HUES48 (cell line): Measurements from ENCODE around the gene RNF144A.

ENCODE experiments used
- H3K27ac ChIP-seq: one replicate; pipeline ENCODE4 v1.7.0; 2013; ENCODE audit warnings: low read depth, low read length, inconsistent platforms
- H3K27me3 ChIP-seq: 2 replicates; pipeline ENCODE4 v1.6.1; 2013; ENCODE audit warnings: mild to moderate bottlenecking, low read length; ENCODE audit not compliant: control insufficient read depth, insufficient read depth
- H3K36me3 ChIP-seq: 2 replicates; pipeline ENCODE4 v1.6.1; 2013; ENCODE audit warnings: low read length; ENCODE audit not compliant: control insufficient read depth, insufficient read depth
- H3K4me1 ChIP-seq: 2 replicates; pipeline ENCODE4 v1.6.1; 2013; ENCODE audit warnings: mild to moderate bottlenecking, low read length; ENCODE audit not compliant: control insufficient read depth, insufficient read depth
- H3K4me3 ChIP-seq: 2 replicates; pipeline ENCODE4 v1.5.1; 2013; ENCODE audit warnings: mild to moderate bottlenecking, low read depth, low read length
- H3K9ac ChIP-seq: 2 replicates; pipeline ENCODE4 v1.6.1; 2013; ENCODE audit warnings: mild to moderate bottlenecking, low read depth, low read length, moderate library complexity
- H3K9me3 ChIP-seq: 2 replicates; pipeline ENCODE4 v1.6.1; 2013; ENCODE audit warnings: low read length; ENCODE audit not compliant: control insufficient read depth, insufficient read depth

Gene RNF144A

DNA sequence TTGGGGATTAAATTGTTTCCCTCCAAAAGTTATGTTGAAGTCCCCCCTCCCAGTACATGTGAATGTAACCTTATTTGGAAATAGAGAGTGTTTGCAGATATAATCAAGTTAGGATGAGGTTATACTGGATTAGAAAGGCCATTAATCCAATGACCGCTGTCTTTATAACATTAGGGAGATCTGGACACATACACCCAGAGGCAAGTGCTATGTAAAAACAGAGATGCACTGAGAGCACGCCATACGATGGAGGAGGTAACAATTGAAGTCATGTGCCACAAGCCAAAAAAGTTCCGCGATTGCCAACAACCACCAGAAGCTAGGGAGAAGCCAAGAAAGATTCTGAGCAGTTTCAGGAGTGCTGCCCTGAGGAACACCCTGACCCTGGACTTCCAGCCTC, 153.3 kb downstream of the RNF144A start:
- Histone ChIP-seq H3K9me3 (no peaks in the 10 kb centered on the region), H3K4me1 (no peaks in the 10 kb centered on the region), H3K27me3 (no peaks in the 10 kb centered on the region), H3K4me3 (no peak overlapping the region), H3K36me3 (no peaks in the 10 kb centered on the region), H3K9ac (no peak overlapping the region), H3K27ac (no peak overlapping the region)

DNA sequence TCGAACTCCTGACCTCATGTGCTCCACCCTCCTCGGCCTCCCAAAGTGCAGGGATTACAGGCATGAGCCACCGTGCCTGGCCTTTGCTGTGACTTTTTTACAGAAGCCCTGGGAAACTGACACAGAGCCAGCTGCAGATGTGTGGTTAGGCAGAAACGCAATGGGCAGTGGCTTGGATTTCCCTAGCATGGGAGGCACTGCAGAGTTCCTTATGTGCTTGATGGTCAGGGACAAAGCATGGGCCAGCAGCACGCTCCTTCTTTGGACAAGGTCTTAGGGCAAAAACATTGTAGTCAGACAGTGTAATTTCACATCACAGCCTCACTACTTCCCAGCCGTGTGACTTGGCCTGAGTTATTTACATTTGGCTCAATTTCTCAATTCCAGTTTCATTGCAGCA, 153.9 kb downstream of the RNF144A start:
- Histone ChIP-seq H3K36me3 (no peaks in the 10 kb centered on the region), H3K4me3 (no peak overlapping the region), H3K9me3 (no peaks in the 10 kb centered on the region), H3K9ac (no peak overlapping the region), H3K27me3 (no peaks in the 10 kb centered on the region), H3K4me1 (no peaks in the 10 kb centered on the region), H3K27ac (no peak overlapping the region)

DNA sequence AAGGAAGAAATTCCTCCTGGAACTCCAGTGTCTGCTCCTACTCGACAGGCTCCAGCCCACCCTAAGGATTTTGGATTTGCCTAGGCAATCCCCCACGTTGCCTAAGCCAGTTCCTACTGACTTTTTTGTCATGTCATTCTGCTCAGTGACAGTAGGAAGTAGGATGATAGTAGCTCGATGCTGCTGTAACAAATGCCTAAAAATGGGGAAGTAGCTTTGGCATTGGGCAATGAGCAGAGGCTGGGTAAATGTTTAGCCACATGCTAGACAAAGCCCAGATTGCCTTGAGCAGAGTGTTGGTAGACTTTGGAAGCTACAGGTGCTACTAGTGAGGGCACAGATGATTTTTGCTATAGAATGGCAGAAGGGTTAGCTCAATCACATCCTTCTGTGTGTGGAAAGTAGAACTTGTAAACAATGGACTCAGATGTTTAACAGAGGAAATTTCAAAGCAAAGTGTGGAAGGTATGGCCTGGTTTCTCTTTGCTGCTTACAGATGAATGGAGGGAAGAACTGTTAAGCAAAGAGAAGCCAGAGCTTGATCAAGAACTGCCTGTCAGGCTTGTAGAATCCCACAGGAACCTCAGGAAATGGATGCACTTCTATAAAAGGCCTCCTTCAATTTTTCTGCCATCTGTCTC, 154.8 kb downstream of the RNF144A start:
- Histone ChIP-seq H3K27me3 (no peaks in the 10 kb centered on the region), H3K4me1 (no peaks in the 10 kb centered on the region), H3K27ac (no peak overlapping the region), H3K9ac (no peak overlapping the region), H3K9me3 (no peaks in the 10 kb centered on the region), H3K36me3 (no peaks in the 10 kb centered on the region), H3K4me3 (no peak overlapping the region)

GRCh38 chr2:7073901-7074300, 156.7 kb downstream of the RNF144A start:
- Histone ChIP-seq H3K4me1 (no peaks in the 10 kb centered on the region), H3K27me3 (no peaks in the 10 kb centered on the region), H3K27ac (no peak overlapping the region), H3K4me3 (no peak overlapping the region), H3K9ac (no peak overlapping the region), H3K9me3 (no peaks in the 10 kb centered on the region), H3K36me3 (no peaks in the 10 kb centered on the region)

DNA sequence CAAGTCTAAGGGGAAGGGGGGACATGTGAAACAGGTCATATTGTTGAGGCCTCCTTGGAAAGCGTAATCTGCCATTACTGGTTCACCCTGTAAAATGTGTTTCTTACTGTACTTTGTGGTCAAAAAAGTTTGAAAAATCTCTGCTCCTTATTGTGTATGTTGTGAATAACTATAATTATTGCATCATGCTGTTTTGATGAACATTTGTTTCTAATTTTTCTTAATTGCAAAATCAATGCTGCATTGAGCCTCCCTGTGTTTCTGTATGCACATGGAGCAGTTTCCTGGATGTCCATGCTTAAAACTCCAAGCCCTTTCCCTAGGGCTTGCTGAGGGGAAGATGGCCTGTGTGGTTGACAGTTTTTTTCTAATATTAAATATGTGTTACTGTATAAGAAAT, 158.6 kb downstream of the RNF144A start:
- no peaks in the 10 kb centered on the region for H3K36me3 ChIP-seq
- H3K27ac ChIP-seq = no peak overlapping the region
- H3K27me3 ChIP-seq = no peaks in the 10 kb centered on the region
- no peaks in the 10 kb centered on the region for H3K4me1 ChIP-seq
- no peak overlapping the region for H3K9ac ChIP-seq
- H3K9me3 ChIP-seq = no peaks in the 10 kb centered on the region
- no peak overlapping the region for H3K4me3 ChIP-seq

- Histone ChIP-seq H3K9me3 (no peaks in the 10 kb centered on the region), H3K4me1 (no peaks in the 10 kb centered on the region), H3K27me3 (no peaks in the 10 kb centered on the region), H3K36me3 (no peaks in the 10 kb centered on the region), H3K27ac (no peak overlapping the region), H3K9ac (no peak overlapping the region), H3K4me3 (no peak overlapping the region)
Observed at GRCh38 chr2:7077660-7078267, 160.6 kb downstream of the RNF144A start.

DNA sequence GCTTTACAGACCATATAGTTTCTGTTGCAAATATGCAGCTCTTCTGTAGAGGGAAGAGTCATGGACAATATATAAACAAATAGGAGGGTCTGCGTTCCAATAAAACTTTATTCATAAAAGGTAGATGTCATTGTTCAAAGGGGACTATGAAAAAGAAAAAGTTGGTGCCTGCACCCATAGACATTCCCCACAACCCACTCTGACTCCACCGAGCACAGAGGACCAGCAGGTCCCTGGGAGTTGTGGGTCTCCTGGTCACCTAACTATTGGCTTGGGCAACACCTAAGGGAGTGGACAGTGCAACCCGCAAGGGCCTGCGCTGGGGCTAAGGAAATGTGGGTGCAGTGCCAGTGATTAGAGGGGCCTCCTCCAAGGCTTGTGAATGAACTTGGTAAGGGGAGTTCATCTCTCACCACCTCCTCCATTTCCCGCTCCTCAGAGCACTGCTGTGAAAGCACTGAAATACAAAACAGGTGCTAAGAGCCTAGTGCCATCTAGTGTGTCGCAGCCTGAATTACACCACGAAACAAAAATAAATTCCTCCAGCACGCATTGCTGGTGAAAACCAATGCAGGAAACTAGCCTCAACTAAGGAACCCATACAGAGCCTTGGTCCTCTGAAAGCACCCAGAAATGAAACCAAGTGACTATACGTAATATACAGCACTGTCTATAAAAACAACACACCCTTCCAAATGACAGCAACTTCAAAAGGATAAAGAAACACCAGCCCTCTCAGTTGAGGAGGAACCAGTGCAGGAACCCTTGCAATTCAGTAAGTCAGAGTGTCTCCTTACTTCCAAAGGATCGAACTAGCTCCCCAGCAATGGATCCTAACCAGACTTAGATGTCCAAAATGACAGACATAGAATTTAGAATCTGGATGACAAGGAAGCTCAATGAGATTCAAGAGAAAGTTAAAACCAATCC, 166.6 kb downstream of the RNF144A start:
- no peaks in the 10 kb centered on the region for H3K4me1 ChIP-seq
- H3K9ac ChIP-seq = no peak overlapping the region
- H3K27ac ChIP-seq = no peak overlapping the region
- H3K4me3 ChIP-seq = no peak overlapping the region
- H3K27me3 ChIP-seq = no peaks in the 10 kb centered on the region
- no peaks in the 10 kb centered on the region for H3K9me3 ChIP-seq
- H3K36me3 ChIP-seq = no peaks in the 10 kb centered on the region

DNA sequence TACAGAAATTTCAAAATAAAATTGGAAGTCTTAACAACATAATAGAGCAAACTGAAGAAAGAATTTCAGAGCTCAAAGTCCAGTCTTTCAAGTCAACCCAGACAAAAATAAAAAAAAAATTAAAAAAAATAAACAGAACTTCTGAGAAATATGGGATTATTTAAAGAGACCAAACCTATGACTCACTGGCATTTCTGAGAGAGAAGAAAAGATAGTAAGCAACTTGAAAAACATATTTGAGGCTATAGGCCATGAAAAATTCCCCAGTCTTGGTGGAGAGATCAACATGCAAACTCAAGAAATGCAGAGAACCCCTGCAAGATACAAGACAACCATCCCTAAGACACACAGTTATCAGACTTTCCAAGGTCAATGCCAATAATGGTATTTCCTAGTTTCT, 167.4 kb downstream of the RNF144A start:
- no peak overlapping the region for H3K9ac ChIP-seq
- no peaks in the 10 kb centered on the region for H3K9me3 ChIP-seq
- H3K4me1 ChIP-seq = no peaks in the 10 kb centered on the region
- H3K27ac ChIP-seq = no peak overlapping the region
- H3K27me3 ChIP-seq = no peaks in the 10 kb centered on the region
- no peak overlapping the region for H3K4me3 ChIP-seq
- H3K36me3 ChIP-seq = no peaks in the 10 kb centered on the region

- Histone ChIP-seq H3K27me3 (no peaks in the 10 kb centered on the region), H3K9ac (no peak overlapping the region), H3K27ac (no peak overlapping the region), H3K36me3 (no peaks in the 10 kb centered on the region), H3K4me3 (no peak overlapping the region), H3K9me3 (no peaks in the 10 kb centered on the region), H3K4me1 (no peaks in the 10 kb centered on the region)
Observed at GRCh38 chr2:7089284-7089683, 172.1 kb downstream of the RNF144A start.

- Histone ChIP-seq H3K4me3 (no peak overlapping the region), H3K36me3 (no peaks in the 10 kb centered on the region), H3K27ac (no peak overlapping the region), H3K27me3 (no peaks in the 10 kb centered on the region), H3K9me3 (no peaks in the 10 kb centered on the region), H3K9ac (no peak overlapping the region), H3K4me1 (no peaks in the 10 kb centered on the region)
Observed at GRCh38 chr2:7089898-7090510, 172.8 kb downstream of the RNF144A start.

DNA sequence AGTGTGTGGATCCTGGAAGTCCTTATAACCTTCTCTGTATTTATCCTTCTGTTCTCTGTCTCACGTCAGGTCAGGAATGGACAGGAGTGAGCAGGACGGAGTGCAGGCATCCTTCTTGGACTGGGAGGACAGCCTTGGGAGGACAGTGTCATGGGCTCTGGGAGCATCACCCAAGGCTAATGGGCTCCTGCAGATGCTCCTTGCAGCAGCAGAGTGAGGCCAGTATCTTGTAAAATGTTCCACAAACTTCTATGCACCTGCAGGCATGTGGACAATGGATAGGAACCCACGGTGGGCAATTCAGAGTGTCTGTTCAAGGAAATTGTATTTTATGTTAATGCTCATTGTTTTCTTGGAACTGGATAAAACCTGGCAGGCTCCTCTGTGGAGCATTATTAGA, 176.2 kb downstream of the RNF144A start:
- H3K4me3 ChIP-seq = no peak overlapping the region
- peaks cover 4% of the 10 kb centered on the region; the same call in 1 of the 2 replicates for H3K4me1 ChIP-seq
- H3K27me3 ChIP-seq = no peaks in the 10 kb centered on the region
- H3K27ac ChIP-seq = no peak overlapping the region
- no peaks in the 10 kb centered on the region for H3K9me3 ChIP-seq
- H3K9ac ChIP-seq = no peak overlapping the region
- no peaks in the 10 kb centered on the region for H3K36me3 ChIP-seq
